Breast epithelium (tissue), 3 donors: ENCODE data around the gene TMEM123.

ENCODE experiments used
- POLR2A ChIP-seq: fragments of 450-650 bp; IDR thresholded peaks from one replicate; pipeline ENCODE4 v1.6.1; 2016; ENCODE audit warnings: antibody characterized with exemption, mild to moderate bottlenecking, moderate library complexity
- POLR2AphosphoS5 ChIP-seq, 3 donors: sonication (generic); formaldehyde crosslinking; IDR thresholded peaks; one replicate each; pipeline ENCODE4 v1.6.1; 2017; ENCODE audit warnings: antibody characterized with exemption in 3 of 3
- TF ChIP-seq, protein P1 (sequence below), 3 donors: fragments of 450-650 bp; IDR thresholded peaks; one replicate each; pipeline ENCODE4 v1.5.1; 2016 to 2017; ENCODE audit warnings: antibody characterized with exemption in 3 of 3, mild to moderate bottlenecking in 3 of 3, moderate library complexity in 3 of 3

DNA sequence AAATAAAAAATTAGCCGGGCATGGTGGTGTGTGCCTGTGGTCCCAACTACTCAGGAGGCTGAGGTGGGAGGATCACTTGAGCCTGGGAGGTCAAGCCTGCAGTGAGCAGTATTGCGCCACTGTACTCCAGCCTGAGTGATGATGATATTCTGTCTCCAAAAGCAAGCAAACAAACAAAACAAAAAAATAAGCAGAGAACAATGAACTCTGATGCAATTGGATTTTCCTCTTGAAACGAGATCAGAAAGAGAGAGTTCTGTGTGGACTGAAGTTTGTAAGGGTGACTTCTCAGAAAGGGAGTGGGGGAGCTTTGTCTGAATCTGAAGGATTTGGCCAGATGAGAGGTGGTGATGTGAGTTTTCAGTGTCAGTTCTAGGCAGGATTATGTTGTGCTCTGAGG lies 6.0 kb upstream of the TMEM123 start:
- TF ChIP-seq, protein P1, sequence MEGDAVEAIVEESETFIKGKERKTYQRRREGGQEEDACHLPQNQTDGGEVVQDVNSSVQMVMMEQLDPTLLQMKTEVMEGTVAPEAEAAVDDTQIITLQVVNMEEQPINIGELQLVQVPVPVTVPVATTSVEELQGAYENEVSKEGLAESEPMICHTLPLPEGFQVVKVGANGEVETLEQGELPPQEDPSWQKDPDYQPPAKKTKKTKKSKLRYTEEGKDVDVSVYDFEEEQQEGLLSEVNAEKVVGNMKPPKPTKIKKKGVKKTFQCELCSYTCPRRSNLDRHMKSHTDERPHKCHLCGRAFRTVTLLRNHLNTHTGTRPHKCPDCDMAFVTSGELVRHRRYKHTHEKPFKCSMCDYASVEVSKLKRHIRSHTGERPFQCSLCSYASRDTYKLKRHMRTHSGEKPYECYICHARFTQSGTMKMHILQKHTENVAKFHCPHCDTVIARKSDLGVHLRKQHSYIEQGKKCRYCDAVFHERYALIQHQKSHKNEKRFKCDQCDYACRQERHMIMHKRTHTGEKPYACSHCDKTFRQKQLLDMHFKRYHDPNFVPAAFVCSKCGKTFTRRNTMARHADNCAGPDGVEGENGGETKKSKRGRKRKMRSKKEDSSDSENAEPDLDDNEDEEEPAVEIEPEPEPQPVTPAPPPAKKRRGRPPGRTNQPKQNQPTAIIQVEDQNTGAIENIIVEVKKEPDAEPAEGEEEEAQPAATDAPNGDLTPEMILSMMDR (IDR thresholded peaks at IDR 0.05): no peak
- no peak for TF ChIP-seq POLR2AphosphoS5 (IDR thresholded peaks at IDR 0.05)
- TF ChIP-seq POLR2A: no peak
